Thymus (tissue), 11 donors: ENCODE measurements around the gene SLC38A3. TPM values are rescaled to one million over a fixed set of nuclear protein-coding genes. Genes with fewer than 3 reads are reported as not detected.
"Not testable (repeated sequence)": the region's sequence is repeated elsewhere in the genome, so short reads cannot be mapped to it uniquely, and the experiment has no call there.

Source experiments
- DNase-seq, 9 donors: peaks; one replicate each; pipeline ENCODE4 v3.0.0-alpha.2; 2013; ENCODE audit warnings: low spot score in 9 of 9, low read depth in 6 of 9, missing footprints in 1 of 9
- H3K27ac ChIP-seq, 2 donors: one replicate each; pipeline ENCODE4 v1.5.1; 2013; ENCODE audit warnings: control low read depth in 1 of 2, low read depth in 1 of 2, low read length in 1 of 2, mild to moderate bottlenecking in 1 of 2, moderate library complexity in 1 of 2
- H3K27me3 ChIP-seq, 2 donors: one replicate each; pipeline ENCODE4 v1.5.1; 2013; ENCODE audit warnings: low read length in 1 of 2; ENCODE audit not compliant: control insufficient read depth in 2 of 2, insufficient read depth in 1 of 2
- H3K36me3 ChIP-seq, 2 donors: one replicate each; pipeline ENCODE4 v1.5.1; 2013; ENCODE audit warnings: low read length in 1 of 2, mild to moderate bottlenecking in 1 of 2, moderate library complexity in 1 of 2; ENCODE audit not compliant: control insufficient read depth in 2 of 2, insufficient read depth in 2 of 2
- H3K4me1 ChIP-seq, 2 donors: one replicate each; pipeline ENCODE4 v1.5.1; 2013; ENCODE audit warnings: low read length in 2 of 2; ENCODE audit not compliant: control insufficient read depth in 2 of 2, insufficient read depth in 2 of 2
- H3K4me3 ChIP-seq, 2 donors: one replicate each; pipeline ENCODE4 v1.5.1; 2013; ENCODE audit warnings: low read length in 2 of 2, control low read depth in 1 of 2, mild to moderate bottlenecking in 1 of 2
- H3K9me3 ChIP-seq, 2 donors: one replicate each; pipeline ENCODE4 v1.5.1; 2013; ENCODE audit warnings: low read length in 1 of 2, mild to moderate bottlenecking in 1 of 2; ENCODE audit not compliant: control insufficient read depth in 2 of 2, insufficient read depth in 1 of 2
- WGBS: extraction: QIAGEN DNeasy Blood & Tissue Kit; methylation state at CpG from one replicate; pipeline ENCODE4 v1.1.7; 2013; 5-methylcytosine and 5-hydroxymethylcytosine counted together
- polyA plus RNA-seq: library from polyadenylated mRNA; stranded (reverse); fragments of 200-250 nt; gene quantifications from one replicate; pipeline ENCODE4 v1.2.3, GENCODE V29; 2013
- total RNA-seq: library from RNA; stranded (reverse); fragments of 120-200 nt; gene quantifications from one replicate; pipeline ENCODE4 v1.2.4, GENCODE V29; 2013
- donor health status: healthy.

The SLC38A3 gene
- total and polyA plus RNA-seq, 2 donors = 0.05 to 0.18 TPM

DNA sequence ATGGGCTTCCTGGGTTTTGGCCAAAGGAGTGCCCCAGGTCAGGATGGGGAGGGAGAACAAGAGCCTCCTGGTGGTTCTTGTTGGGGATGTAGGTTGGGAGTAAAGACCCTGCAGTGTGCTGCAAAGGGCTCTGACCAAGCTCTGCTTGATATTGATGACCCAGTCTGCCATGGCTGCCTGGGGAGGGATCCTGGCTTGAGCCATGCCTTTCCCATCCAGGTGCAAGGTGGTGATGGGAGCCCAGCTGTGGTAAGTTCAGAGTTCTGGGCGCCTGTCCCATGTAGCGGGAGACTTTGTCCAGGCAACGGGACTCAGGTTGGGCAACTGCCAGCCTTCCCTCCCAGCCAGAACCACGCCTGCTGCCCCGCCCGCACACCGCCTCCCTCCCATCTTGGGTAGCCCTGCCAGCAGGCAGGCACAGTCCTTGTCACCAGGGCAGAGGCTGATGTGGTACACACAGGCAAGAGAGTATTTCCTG lies 33.5 kb downstream of the SLC38A3 start:
- Histone ChIP-seq H3K4me1 (peaks cover 36 to 70% of the 10 kb centered on the region in 2 donors), H3K36me3 (peaks cover 22 to 42% of the 10 kb centered on the region in 2 donors), H3K9me3 (peaks cover 0 to 3% of the 10 kb centered on the region in 2 donors), H3K27me3 (no peaks in the 10 kb centered on the region), H3K4me3 (peak overlapping the region; percentile 93 to 99), H3K27ac (peak overlapping the region; percentile 92 to 97)
- no peak for DNase-seq
- WGBS = 85% methylated on average over 7 of the region's 7 CpGs

DNA sequence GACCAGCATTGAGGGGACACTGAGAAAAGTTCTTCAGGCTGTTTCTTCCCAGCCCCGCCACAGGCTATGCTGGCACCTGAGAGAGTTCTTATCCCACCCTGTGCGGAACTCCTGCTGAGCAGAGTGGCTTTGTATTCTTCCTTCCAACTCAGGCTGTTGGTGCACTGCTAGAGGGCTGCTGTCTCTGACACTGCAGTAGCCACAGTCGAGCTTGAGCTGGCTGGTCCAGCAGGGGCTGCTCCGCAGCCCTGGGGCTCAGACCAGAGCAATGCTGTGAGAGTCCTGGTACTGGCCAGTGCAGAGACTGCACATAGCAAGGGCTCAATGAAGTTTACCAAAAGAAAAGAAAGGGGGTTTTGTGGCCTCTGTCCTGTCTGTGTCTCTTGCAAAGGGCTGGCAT lies 34.6 kb downstream of the SLC38A3 start:
- Histone ChIP-seq H3K4me1 (peaks cover 36 to 77% of the 10 kb centered on the region in 2 donors), H3K9me3 (peaks cover 0 to 3% of the 10 kb centered on the region in 2 donors), H3K27ac (no peak overlapping the region), H3K27me3 (no peaks in the 10 kb centered on the region), H3K4me3 (no peak overlapping the region), H3K36me3 (peaks cover 24 to 47% of the 10 kb centered on the region in 2 donors)
- 86% methylated on average over 4 of the region's 4 CpGs for WGBS
- no peak for DNase-seq

DNA sequence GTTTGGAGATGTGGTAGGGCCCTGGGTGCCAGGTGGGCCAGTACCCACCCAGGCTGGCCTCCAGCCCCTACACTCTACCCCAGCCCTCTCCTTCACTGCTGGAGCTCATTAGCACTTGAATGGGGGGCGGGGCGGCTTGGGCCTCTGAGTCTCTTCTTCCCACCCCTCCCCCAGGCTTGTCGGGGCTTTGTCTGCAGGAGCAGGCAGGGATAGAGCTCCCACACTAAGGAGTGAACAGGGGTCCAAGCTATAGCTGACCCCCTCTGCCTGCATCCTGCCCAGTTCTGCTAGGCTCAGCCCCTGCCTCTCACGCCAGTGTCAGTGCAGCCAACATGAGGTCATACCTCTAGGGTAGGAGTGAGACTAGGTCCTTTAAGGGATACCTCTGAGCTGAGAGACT lies 36.1 kb downstream of the SLC38A3 start:
- no peak for DNase-seq
- peaks cover 34 to 79% of the 10 kb centered on the region in 2 donors for H3K4me1 ChIP-seq
- peaks cover 24 to 48% of the 10 kb centered on the region in 2 donors for H3K36me3 ChIP-seq
- peaks cover 0 to 3% of the 10 kb centered on the region in 2 donors for H3K9me3 ChIP-seq
- no peaks in the 10 kb centered on the region for H3K27me3 ChIP-seq
- H3K27ac ChIP-seq = peak overlapping the region; percentile 20 to 57
- no peak overlapping the region for H3K4me3 ChIP-seq
- 86% methylated on average over 4 of the region's 4 CpGs for WGBS

DNA sequence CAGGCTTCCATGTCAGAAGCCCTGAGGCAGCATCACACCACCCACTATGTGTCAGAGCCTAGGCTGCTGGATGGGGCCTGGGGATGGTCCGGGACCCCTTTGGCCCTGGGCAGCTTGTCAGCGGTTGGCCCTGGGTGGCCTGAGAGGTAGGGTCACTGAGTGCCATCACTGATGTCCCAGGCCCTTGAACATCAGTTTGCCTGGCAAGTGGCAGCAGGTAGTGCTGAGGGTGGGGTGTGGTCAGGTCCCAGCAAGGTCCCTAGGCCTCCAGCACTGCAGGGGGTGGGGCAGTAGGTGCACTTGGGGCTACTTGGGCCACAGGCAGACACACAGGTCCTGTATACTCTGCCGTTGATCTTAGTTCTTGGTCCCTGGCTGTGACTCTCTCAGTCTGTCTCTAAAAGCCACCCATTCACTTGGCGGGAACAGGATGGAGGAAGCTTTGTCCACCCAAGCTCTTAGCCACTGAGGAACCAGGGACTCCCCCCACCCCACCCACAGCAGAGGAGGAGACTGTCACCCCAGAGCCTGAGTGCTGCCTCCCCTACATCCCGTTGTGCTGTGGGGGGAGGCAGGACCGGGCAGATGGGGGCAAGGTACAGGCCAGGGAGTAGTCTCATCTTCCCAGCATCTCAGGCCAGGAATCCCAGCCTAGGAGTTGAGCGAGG lies 36.8 kb downstream of the SLC38A3 start:
- H3K9me3 ChIP-seq = peaks cover 0 to 3% of the 10 kb centered on the region in 2 donors
- H3K27me3 ChIP-seq = no peaks in the 10 kb centered on the region
- no peak overlapping the region for H3K4me3 ChIP-seq
- peaks cover 24 to 48% of the 10 kb centered on the region in 2 donors for H3K36me3 ChIP-seq
- WGBS = 67% methylated on average over 7 of the region's 7 CpGs
- H3K4me1 ChIP-seq = peaks cover 39 to 86% of the 10 kb centered on the region in 2 donors
- peak overlapping the region; percentile 55 to 57 for H3K27ac ChIP-seq
- DNase-seq = no peak

DNA sequence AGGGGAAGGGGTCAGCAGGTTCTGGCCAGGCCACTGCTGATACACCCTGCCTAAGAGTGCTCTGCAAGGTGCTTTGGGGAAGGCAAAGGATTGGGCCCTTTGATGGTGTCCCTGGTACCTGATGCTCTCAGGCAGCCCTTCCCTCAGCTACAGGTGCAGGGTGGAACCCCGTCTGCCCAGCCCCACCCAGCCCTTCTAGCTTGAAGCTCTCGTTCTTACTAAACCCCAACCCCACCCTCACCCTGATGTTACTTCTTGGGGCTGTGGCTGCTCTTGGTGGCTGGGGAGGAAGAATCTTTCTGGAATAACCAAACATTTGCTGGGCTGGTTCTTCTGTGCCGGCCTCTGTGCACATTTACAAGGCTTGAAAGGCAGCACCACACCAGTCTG lies 37.3 kb downstream of the SLC38A3 start:
- H3K36me3 ChIP-seq = peaks cover 24 to 50% of the 10 kb centered on the region in 2 donors
- 47% methylated on average over 3 of the region's 3 CpGs for WGBS

DNA sequence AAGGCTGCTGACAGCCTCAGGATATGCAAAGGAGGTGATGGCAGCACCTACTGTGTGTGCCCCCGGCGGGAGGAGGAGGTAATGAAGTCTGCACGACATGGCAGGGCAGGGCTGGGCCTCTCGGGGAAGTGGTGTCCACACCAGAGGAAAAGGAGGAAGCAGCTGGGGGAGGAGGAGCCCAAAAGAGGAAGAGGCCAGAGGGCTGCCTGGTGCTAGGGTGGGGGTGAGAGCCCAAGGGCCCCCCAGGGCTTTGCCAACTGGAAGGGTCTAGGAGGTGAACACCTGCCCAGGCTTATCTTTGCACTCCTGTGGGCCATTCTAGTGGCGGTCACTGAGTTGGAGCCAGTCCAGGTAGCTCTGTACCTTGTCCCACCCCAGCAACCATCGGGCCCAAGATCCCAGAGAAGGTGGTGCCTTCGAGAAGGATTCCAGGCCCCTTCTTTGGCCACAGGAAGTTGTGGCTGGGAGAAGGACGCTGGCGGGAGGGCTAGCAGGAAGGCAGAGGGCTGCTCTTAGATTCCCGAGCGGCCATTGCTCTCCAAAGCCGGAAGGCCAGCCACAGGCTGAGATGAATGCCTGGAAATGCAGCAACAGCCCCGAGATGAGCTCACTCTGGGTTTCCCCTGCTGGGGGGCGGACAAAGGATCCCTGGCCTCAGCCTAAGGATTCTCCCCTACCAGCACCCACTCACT lies 37.9 kb downstream of the SLC38A3 start:
- peak overlapping the region; percentile 55 to 80 for H3K27ac ChIP-seq
- H3K9me3 ChIP-seq = peaks cover 0 to 3% of the 10 kb centered on the region in 2 donors
- H3K27me3 ChIP-seq = no peaks in the 10 kb centered on the region
- 53% methylated on average over 14 of the region's 14 CpGs for WGBS
- no peak overlapping the region for H3K4me3 ChIP-seq
- DNase-seq = peak in 1 of 9 donors; percentile 48
- H3K36me3 ChIP-seq = peaks cover 24 to 52% of the 10 kb centered on the region in 2 donors
- peaks cover 42 to 89% of the 10 kb centered on the region in 2 donors for H3K4me1 ChIP-seq

More for the DNA sequence above, 37.3 kb downstream of the SLC38A3 start:
- peak overlapping the region; percentile 54 to 55 for H3K27ac ChIP-seq
- H3K27me3 ChIP-seq = no peaks in the 10 kb centered on the region
- no peak for DNase-seq
- peaks cover 0 to 3% of the 10 kb centered on the region in 2 donors for H3K9me3 ChIP-seq
- H3K4me1 ChIP-seq = peaks cover 42 to 90% of the 10 kb centered on the region in 2 donors
- no peak overlapping the region for H3K4me3 ChIP-seq

DNA sequence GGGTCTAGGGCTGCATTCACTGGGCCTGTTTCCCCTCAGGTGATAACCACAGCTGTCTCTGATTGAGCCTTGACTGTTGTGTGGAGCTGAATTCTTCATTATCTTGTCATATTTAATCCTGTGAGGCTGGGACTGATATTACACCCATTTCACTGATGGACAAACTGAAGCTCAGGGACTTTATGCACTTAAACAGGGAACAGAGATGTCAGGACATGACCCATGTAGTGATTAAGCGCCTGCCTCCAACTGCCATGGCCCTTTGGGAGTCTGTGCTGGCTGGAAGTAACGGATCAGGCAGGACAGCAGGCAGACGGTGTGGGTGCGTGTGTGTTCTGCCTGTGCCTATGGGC lies 38.4 kb downstream of the SLC38A3 start:
- no peaks in the 10 kb centered on the region for H3K27me3 ChIP-seq
- H3K36me3 ChIP-seq = peaks cover 26 to 57% of the 10 kb centered on the region in 2 donors
- peaks cover 0 to 3% of the 10 kb centered on the region in 2 donors for H3K9me3 ChIP-seq
- 97% methylated on average over 4 of the region's 4 CpGs for WGBS
- no peak overlapping the region for H3K4me3 ChIP-seq
- H3K27ac ChIP-seq = peak overlapping the region; percentile 55 to 76
- H3K4me1 ChIP-seq = peaks cover 37 to 89% of the 10 kb centered on the region in 2 donors
- no peak for DNase-seq

DNA sequence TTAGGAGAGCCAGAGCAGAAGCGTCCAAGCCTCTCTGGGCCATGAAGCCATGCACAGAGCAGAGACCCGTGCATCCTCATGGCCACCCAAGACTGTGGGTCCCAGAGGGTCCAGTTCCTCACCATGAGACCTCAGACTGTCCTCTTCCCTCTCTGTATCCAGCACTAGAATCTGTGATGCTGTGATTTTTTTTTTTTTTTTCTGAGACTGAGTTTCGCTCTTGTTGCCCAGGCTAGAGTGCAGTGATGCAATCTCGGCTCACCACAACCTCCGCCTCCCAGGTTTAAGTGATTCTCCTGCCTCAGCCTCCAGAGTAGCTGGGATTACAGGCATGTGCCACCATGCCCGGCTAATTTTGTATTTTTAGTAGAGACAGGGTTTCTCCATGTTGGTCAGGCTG lies 39.7 kb downstream of the SLC38A3 start:
- DNase-seq, H3K27me3 ChIP-seq, H3K4me3 ChIP-seq, H3K9me3 ChIP-seq: not testable (repeated sequence)
- WGBS = 94% methylated on average over 6 of the region's 6 CpGs
- Histone ChIP-seq H3K36me3 (peaks cover 26 to 58% of the 10 kb centered on the region in 2 donors), H3K4me1 (peaks cover 31 to 81% of the 10 kb centered on the region in 2 donors), H3K27ac (peak overlapping the region in 1 of 2 donors; percentile 37)

DNA sequence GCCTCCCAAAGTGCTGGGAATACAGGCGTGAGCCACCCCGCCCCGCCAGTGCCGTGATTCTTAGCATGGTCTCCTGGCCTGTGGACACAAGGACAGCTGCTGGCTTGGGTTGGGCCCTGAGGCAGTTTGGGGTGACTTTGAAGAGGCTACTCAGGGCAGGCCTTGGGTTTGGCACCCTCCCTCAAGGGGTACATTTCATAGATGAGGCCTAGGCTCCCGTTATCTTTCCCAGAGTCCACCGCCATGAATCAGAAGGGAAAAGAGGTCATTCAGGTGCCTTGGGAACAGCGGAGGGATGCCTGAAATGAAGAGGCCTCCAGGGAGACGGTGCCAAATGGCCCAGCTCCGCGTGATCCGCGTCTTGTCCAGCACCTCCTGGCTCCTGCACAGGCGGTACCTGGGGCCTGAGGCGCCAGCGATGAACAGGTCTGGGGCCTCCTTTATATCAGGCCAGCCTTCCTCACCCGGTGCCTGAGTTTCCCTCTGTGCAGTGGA lies 40.2 kb downstream of the SLC38A3 start:
- H3K4me1 ChIP-seq = peaks cover 29 to 79% of the 10 kb centered on the region in 2 donors
- H3K27me3 ChIP-seq = no peaks in the 10 kb centered on the region
- peak overlapping the region; percentile 88 to 97 for H3K27ac ChIP-seq
- DNase-seq = no peak
- 87% methylated on average over 16 of the region's 16 CpGs for WGBS
- peaks cover 0 to under 1% of the 10 kb centered on the region in 2 donors for H3K9me3 ChIP-seq
- peak overlapping the region; percentile 55 to 56 for H3K4me3 ChIP-seq
- peaks cover 26 to 58% of the 10 kb centered on the region in 2 donors for H3K36me3 ChIP-seq
